ENCODE measurements around the gene TMEM217.

The TMEM217 gene

DNA sequence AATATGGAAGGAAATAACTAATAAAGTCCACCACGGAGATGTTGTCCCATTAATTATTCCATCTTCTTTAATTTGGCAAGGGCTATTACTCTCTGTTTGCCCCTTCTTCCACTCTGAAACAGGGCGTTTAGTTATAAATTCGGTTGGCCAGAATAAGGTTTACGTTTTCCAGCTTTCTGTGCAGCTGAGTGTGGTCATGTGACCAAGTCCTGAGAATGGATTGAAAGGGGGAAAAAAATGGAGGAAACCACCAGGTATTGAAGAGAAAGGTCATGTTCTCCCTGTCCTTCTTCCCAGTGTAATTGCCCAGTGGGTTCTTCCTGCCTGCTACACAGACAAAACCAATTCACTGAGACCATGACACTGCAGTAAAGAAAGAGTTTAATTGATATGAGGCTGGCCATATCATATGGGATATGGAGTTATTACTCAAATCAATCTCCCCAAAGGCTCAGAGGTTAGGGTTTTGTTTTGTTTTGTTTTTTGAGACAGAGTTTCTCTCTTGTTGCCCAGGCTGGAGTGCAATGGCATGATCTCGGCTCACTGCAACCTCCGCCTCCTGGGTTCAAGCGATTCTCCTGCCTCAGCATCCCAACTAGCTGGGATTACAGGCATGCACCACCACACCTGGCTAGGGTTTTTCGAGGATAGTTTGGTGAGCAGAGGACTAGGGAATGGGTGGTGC lies 14.7 kb downstream of the TMEM217 start:
- Histone ChIP-seq H3K9me3 (ENCODE audit: control insufficient read depth, low read length) (peaks cover 6% of the 10 kb centered on the region), H3K36me3 (ENCODE audit: control insufficient read depth, insufficient read depth, low read length) (no peaks in the 10 kb centered on the region), H3K4me1 (ENCODE audit: control insufficient read depth, insufficient read depth, low read length, poor library complexity, severe bottlenecking) (peaks cover 27% of the 10 kb centered on the region), H3K4me3 (ENCODE audit: extremely low read depth, insufficient read depth, low read length, poor library complexity, severe bottlenecking) (no peak overlapping the region), H3K27ac (ENCODE audit: low read depth, low read length, severe bottlenecking) (peak overlapping the region; percentile 100)
- 94 to 98% methylated on average over 4 to 6 of the region's 8 CpGs for WGBS, 2 experiments (ENCODE audit: insufficient coverage in 2 of 2)

DNA sequence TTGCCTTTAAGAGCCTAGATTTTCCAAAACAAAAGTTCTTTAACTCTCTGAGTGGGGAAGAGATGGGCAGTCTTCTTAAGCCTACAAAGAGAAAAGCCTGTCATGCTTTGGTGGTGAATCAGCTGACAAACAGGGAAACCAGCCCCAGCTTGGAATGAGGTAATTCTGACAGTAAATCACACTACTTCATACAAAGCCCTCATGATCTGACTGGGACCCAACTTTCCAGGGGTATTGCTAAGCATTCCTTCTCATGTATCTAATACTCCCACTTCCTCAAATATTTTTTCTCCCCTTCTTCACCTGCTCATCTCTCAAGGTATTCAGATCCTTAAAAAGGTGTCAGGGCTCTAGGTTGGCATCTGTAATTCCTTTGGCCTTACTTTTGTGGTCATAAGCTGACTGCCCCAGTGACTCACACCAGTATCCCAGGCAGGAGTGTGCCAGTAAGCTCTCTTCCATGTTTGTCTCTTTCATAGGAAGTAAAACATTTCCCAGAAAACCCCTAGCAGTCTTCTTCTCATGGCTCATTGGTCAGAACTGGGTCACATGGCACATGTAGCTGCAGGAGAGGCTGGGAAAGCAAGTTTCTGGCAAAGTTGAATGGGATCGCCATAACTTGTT lies 15.4 kb downstream of the TMEM217 start:
- peak overlapping the region; percentile 100 for H3K27ac ChIP-seq (ENCODE audit: low read depth, low read length, severe bottlenecking)
- WGBS, 2 experiments (ENCODE audit: insufficient coverage in 2 of 2): no CpG with 5 or more reads among the region's 1 CpG
- no peaks in the 10 kb centered on the region for H3K36me3 ChIP-seq (ENCODE audit: control insufficient read depth, insufficient read depth, low read length)
- no peak overlapping the region for H3K4me3 ChIP-seq (ENCODE audit: extremely low read depth, insufficient read depth, low read length, poor library complexity, severe bottlenecking)
- peaks cover 6% of the 10 kb centered on the region for H3K9me3 ChIP-seq (ENCODE audit: control insufficient read depth, low read length)
- peaks cover 27% of the 10 kb centered on the region for H3K4me1 ChIP-seq (ENCODE audit: control insufficient read depth, insufficient read depth, low read length, poor library complexity, severe bottlenecking)

DNA sequence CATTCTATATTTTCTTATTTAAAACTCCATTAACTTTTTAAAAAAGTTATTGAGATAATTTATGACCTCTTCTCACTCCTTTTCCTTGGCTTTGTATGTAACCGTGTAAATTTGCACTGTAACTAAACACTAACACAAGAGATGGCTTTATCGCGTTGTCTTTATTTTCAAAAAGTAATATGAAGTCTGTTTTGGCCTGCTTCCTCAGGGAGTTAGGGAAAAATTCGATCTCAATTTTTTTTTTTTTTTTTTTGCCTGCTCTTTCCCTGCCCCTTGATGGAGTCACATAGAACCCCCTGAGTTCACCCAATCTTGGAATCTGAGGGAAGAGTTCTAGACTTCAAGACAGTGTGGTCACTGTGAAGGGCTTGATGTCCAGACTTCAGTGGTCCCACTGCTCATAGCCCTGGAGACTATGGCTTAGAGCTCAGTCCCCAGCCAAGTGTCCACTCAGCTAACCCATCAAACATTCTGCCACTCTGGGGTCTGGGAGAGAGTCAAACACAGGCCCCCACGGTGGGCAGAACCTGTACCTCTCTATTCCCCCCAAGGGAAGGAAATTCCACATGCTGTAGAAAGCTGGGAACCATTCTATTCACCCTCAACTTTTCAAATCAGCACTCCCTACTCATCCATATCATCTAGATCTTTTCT lies 16.0 kb downstream of the TMEM217 start:
- H3K4me3 ChIP-seq (ENCODE audit: extremely low read depth, insufficient read depth, low read length, poor library complexity, severe bottlenecking): no peak overlapping the region
- H3K27ac ChIP-seq (ENCODE audit: low read depth, low read length, severe bottlenecking): peak overlapping the region; percentile 100
- H3K9me3 ChIP-seq (ENCODE audit: control insufficient read depth, low read length): peaks cover 6% of the 10 kb centered on the region
- 14 to 42% methylated on average over 1 of the region's 5 CpGs for WGBS, 2 experiments (ENCODE audit: insufficient coverage in 2 of 2)
- H3K36me3 ChIP-seq (ENCODE audit: control insufficient read depth, insufficient read depth, low read length): no peaks in the 10 kb centered on the region
- H3K4me1 ChIP-seq (ENCODE audit: control insufficient read depth, insufficient read depth, low read length, poor library complexity, severe bottlenecking): peaks cover 30% of the 10 kb centered on the region

DNA sequence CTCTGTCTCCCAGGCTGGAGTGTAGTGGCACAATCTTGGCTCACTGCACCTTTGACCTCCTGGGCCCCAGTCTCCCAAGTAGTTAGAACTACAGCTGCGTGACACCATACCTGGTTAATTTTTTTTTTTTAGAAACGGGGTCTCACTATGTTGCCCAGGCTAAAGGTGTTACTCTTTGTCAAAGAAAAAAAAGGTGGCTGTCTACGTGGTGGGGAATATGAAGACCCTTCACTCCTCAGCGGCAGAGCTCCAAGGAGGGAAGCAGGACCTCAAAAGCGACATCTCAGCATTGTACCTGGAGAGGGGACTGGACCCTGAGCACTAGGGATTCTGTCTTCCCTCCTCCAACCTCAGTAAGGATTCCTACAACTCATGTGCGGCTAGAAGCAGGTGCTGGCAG lies 16.8 kb downstream of the TMEM217 start:
- Histone ChIP-seq H3K4me1 (ENCODE audit: control insufficient read depth, insufficient read depth, low read length, poor library complexity, severe bottlenecking) (peaks cover 34% of the 10 kb centered on the region), H3K4me3 (ENCODE audit: extremely low read depth, insufficient read depth, low read length, poor library complexity, severe bottlenecking) (no peak overlapping the region), H3K9me3 (ENCODE audit: control insufficient read depth, low read length) (peaks cover 6% of the 10 kb centered on the region), H3K36me3 (ENCODE audit: control insufficient read depth, insufficient read depth, low read length) (no peaks in the 10 kb centered on the region), H3K27ac (ENCODE audit: low read depth, low read length, severe bottlenecking) (no peak overlapping the region)
- 100% methylated on average over 4 to 5 of the region's 6 CpGs for WGBS, 2 experiments (ENCODE audit: insufficient coverage in 2 of 2)

DNA sequence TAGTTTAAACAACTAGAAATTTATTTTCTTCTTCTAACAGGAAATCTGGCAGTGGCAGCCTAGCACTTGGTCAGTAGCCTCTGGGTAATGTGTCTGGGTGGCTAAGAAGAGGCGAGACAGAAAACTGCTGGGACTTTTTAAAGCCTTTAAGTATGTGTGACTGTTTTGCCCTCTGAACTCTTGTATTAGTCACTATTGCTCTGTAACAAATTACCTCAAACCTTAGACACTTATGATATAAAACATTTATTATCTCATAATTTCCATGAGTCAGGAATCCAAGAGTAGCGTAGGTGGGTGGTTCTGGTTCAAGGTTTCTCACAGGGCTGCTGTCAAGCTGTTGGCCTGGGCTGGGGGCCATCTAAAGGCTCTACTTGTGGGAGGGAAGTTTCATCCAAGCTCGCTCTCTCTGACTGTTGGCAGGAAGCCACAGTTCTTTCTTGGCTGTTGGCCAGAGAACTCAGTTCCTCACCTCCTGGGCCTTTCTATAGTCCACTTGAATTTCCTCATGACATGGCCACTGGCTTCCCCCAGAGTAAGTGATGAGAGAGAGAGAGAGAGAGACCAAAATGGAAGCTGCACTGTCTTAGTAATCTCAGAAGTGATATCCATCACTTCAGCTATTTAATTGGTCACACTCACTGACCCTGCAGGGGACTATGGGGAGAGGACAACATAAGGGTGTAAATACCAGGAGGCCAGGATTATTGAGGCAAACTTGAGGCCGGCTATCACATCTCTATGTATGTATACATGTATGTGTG lies 17.8 kb downstream of the TMEM217 start:
- Histone ChIP-seq H3K9me3 (ENCODE audit: control insufficient read depth, low read length) (peaks cover 6% of the 10 kb centered on the region), H3K36me3 (ENCODE audit: control insufficient read depth, insufficient read depth, low read length) (no peaks in the 10 kb centered on the region), H3K27ac (ENCODE audit: low read depth, low read length, severe bottlenecking) (peak overlapping the region; percentile 71), H3K4me3 (ENCODE audit: extremely low read depth, insufficient read depth, low read length, poor library complexity, severe bottlenecking) (no peak overlapping the region), H3K4me1 (ENCODE audit: control insufficient read depth, insufficient read depth, low read length, poor library complexity, severe bottlenecking) (peaks cover 34% of the 10 kb centered on the region)
- WGBS, 2 experiments (ENCODE audit: insufficient coverage in 2 of 2): 100% methylated on average over 1 of the region's 4 CpGs; no CpG with 5 or more reads in 1 of the 2 experiments

DNA sequence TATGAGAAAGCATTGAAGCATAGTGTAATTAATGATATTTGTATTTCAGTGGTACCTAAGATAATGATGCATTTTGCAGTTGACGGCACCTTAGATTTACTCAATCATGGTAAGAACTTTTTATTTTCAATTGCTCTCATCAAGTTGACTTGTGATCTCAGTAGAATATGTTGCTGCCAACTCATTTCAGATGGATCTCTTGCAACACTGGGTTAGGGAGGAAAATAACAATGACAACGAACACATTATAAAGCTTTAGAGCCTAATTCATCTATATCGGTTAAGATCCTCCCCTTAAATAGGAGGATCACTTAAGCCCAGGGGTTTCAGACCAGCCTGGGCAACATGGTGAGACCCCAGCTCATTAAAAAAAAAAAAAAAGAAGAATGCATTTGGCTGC lies 18.4 kb downstream of the TMEM217 start:
- 100% methylated on average over 1 of the region's 3 CpGs for whole genome bisulfite sequencing, 2 experiments (ENCODE audit: insufficient coverage in 2 of 2)
- no peaks in the 10 kb centered on the region for H3K36me3 ChIP-seq (ENCODE audit: control insufficient read depth, insufficient read depth, low read length)

DNA sequence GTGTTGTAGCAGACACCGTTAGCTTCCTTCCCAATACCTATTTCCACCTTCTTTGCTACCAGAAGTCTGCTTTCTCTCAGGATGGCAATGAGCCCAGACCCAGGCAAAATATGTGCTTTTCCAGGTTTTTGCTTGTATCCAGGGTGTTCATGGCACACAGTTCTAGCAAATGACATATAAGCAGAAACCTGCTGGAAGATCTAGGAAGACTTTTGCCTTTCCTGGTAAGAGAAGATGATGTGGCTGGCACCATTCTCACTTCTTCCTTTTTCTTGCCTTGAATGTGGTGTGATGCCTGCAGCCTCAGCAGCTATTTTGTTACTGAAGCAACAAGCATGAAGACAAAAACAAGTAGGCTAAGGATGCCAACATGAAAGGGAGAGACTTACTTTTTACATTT lies 19.6 kb downstream of the TMEM217 start:
- Histone ChIP-seq H3K4me1 (ENCODE audit: control insufficient read depth, insufficient read depth, low read length, poor library complexity, severe bottlenecking) (peaks cover 29% of the 10 kb centered on the region), H3K4me3 (ENCODE audit: extremely low read depth, insufficient read depth, low read length, poor library complexity, severe bottlenecking) (no peak overlapping the region), H3K9me3 (ENCODE audit: control insufficient read depth, low read length) (peaks cover 3% of the 10 kb centered on the region), H3K36me3 (ENCODE audit: control insufficient read depth, insufficient read depth, low read length) (no peaks in the 10 kb centered on the region), H3K27ac (ENCODE audit: low read depth, low read length, severe bottlenecking) (no peak overlapping the region)
- no CpG with 5 or more reads among the region's 1 CpG for WGBS, 2 experiments (ENCODE audit: insufficient coverage in 2 of 2)

More for the DNA sequence above, 18.4 kb downstream of the TMEM217 start:
- peaks cover 4% of the 10 kb centered on the region for H3K9me3 ChIP-seq (ENCODE audit: control insufficient read depth, low read length)
- H3K27ac ChIP-seq (ENCODE audit: low read depth, low read length, severe bottlenecking): peak overlapping the region; percentile 71
- H3K4me3 ChIP-seq (ENCODE audit: extremely low read depth, insufficient read depth, low read length, poor library complexity, severe bottlenecking): no peak overlapping the region
- peaks cover 34% of the 10 kb centered on the region for H3K4me1 ChIP-seq (ENCODE audit: control insufficient read depth, insufficient read depth, low read length, poor library complexity, severe bottlenecking)

DNA sequence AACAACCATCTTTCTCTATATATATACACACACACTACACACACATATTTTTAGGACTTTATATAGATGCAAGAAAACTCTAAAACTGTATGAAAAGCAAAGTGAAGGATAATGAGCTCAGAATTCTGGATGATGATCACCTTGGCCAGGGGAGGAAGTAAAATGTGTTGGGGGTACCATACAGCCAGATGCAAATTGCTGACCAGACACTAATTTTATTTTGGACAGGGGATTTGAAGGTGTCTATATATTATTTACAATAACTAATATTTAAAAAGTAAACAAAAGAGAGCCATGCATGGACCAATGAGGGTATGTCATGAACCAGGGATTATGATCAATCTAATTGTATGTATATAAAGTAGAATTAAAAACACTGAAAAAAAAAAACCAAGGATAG lies 20.2 kb downstream of the TMEM217 start:
- H3K27ac ChIP-seq (ENCODE audit: low read depth, low read length, severe bottlenecking): no peak overlapping the region

DNA sequence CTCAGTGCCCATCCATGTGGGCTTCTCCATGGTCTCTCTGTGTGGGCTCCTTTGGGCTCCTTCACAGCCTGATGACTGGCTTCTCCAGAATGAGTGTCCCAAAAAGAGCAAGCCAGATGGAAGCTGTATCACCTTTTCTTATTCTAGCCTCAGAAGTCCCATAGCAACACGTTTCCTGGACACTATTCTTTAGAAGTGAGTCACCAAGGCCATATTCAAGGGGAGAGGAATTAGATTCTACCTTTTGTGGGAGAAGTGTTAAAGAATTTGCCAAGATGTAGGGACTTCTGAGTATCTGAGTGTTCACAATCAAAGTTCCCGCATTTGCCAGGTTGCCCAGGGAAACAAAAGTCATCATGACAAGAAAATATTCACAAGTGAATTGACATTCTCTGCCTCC lies 21.0 kb downstream of the TMEM217 start:
- Histone ChIP-seq H3K4me1 (ENCODE audit: control insufficient read depth, insufficient read depth, low read length, poor library complexity, severe bottlenecking) (peaks cover 19% of the 10 kb centered on the region), H3K9me3 (ENCODE audit: control insufficient read depth, low read length) (peaks cover 3% of the 10 kb centered on the region), H3K27ac (ENCODE audit: low read depth, low read length, severe bottlenecking) (no peak overlapping the region), H3K4me3 (ENCODE audit: extremely low read depth, insufficient read depth, low read length, poor library complexity, severe bottlenecking) (no peak overlapping the region), H3K36me3 (ENCODE audit: control insufficient read depth, insufficient read depth, low read length) (no peaks in the 10 kb centered on the region)
- 100% methylated on average over 1 of the region's 2 CpGs; no CpG with 5 or more reads in 1 of the 2 experiments for WGBS, 2 experiments (ENCODE audit: insufficient coverage in 2 of 2)

More for the DNA sequence above, 20.2 kb downstream of the TMEM217 start:
- Histone ChIP-seq H3K9me3 (ENCODE audit: control insufficient read depth, low read length) (peaks cover 3% of the 10 kb centered on the region), H3K4me3 (ENCODE audit: extremely low read depth, insufficient read depth, low read length, poor library complexity, severe bottlenecking) (no peak overlapping the region), H3K4me1 (ENCODE audit: control insufficient read depth, insufficient read depth, low read length, poor library complexity, severe bottlenecking) (peaks cover 23% of the 10 kb centered on the region), H3K36me3 (ENCODE audit: control insufficient read depth, insufficient read depth, low read length) (no peaks in the 10 kb centered on the region)

DNA sequence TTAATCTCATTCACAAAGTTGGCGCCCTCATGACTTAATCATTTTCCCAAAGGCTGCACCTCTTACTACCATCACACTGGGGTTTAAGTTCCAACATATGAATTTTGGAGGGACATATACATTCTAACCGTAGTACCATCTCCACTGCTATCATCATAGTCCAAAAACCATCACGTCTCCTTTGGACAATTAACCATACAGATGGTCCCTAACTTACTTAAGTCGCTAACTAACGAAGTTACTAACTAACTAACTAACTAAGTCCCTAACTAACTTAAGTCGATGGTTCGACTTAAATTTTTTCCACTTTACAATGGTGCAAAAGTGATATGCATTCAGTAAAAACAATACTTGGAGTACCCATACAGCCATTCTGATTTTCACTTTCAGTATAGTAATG lies 24.4 kb downstream of the TMEM217 start:
- peaks cover 7% of the 10 kb centered on the region for H3K4me1 ChIP-seq (ENCODE audit: control insufficient read depth, insufficient read depth, low read length, poor library complexity, severe bottlenecking)
- no peak overlapping the region for H3K4me3 ChIP-seq (ENCODE audit: extremely low read depth, insufficient read depth, low read length, poor library complexity, severe bottlenecking)
- H3K27ac ChIP-seq (ENCODE audit: low read depth, low read length, severe bottlenecking): no peak overlapping the region
- 88 to 98% methylated on average over 4 to 6 of the region's 7 CpGs for WGBS, 2 experiments (ENCODE audit: insufficient coverage in 2 of 2)
- no peaks in the 10 kb centered on the region for H3K9me3 ChIP-seq (ENCODE audit: control insufficient read depth, low read length)
- H3K36me3 ChIP-seq (ENCODE audit: control insufficient read depth, insufficient read depth, low read length): no peaks in the 10 kb centered on the region
